Measurements from ENCODE around the gene KIF25.

Gene KIF25

DNA sequence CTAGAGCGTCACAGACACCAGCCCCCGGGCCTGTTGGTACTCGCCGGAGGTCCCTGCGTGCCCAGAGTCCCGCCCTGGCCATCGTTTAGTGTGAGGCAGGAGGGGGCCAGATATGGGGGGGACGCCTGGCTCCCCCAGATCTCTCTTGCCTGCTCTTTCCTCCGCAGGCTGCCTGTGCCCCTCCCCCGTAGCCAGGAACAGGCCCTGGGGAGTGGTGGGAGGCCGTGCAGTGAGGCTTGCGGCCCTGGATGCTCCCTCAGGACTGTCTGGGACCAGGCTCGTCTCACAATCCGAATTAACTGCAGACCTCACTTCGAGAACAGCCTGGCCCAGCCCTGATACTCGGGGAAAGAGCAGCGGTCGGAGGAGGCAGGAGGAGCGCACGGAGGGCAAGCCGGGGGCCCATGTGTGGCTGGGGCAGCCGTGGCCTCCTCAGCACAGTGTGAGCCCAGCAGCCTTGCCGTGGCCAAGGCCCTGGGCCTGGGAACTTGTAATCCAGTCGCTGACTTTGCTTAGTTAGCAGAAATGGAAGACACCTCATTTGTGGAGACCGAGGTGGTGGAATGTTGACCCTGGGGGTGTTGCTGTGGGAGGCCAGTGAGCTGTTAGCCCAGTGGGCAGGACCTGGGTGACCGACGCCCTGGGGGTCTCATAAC lies 52.9 kb downstream of the KIF25 start:
- DNase-seq (ENCODE audit: low read depth) = no peak

DNA sequence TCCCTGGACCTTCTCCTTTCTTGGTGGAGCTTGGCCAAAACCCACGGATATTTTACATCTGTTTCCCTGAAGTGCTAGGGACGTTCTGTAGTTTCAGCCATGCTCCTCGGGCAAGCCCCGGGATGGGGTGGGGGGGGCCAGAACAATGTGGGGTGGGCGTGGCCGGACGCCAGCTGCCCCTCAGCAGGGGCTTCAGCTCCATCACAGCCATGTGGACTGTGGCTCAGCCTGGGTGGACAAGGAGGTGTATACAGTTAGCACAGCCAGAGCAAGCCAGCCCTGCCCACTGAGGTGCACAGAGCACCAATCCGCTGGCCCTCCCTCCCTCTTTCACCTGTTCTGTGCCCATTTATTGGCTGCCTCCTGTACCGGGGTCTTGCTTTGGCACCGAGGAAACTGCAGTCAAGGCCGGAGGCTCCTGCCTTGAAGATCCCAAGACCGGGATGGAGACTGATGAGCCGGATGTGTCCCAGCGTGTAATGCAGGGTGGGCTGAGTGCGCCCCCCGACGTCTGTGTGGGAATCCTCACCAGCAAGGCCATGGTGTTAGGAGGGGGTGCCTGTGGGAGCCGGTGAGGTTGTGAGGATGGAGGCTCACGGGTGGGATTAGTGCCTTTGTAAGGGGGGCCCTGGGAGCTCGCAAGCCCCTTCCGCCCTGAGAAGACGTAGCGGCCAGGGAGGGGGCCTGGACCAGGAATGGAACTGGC lies 53.6 kb downstream of the KIF25 start:
- DNase-seq (ENCODE audit: low read depth) = no peak

DNA sequence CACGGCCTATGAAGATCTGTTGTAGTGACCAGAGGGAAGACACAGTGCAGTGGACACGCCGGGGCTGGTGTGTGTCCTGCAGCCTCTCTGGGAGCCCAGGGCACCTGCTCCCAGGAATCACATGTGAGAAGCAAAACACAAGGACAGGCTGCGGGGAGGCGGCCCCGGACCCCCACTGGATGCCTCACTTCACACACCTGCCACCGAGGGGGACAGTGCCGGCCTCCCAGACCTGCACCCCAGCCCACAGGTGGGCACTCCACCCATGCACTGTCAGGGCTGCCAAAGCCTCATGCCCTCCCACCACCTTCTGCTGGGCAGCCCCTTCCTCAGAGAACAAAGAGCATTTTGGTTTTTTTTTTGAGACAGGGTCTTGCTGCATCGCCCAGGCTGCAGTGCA lies 54.2 kb downstream of the KIF25 start:
- no peak for DNase-seq (ENCODE audit: low read depth)

DNA sequence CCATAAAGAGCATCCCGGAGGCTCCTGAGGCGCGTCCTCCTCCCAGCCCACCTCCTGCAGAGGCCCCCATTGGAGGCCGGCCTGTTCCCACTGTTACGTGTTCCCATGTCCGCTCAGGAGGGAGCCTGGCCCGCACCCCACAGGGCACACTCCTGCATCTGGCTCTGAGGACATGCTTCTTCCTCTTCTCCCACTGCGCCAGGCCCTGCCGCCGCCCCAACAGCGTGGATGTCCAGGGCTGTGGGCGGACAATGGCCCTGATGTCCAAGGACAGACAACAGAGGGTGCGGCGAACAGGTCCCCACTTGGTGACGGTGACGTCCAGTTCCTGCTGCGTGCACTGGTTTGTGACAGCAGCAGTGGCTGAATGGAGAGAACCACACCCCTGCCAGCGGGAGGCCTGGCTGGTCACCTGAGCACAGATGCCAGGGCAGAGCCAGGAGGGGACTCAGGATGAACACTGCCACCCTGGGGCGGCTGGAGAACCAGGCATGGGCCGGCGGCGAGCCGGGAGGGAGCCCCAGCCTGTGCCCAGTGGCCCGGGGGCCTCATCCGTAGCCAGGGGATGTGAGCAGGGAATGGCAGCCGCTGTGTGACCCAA lies 54.9 kb downstream of the KIF25 start:
- DNase-seq (ENCODE audit: low read depth) = no peak

DNA sequence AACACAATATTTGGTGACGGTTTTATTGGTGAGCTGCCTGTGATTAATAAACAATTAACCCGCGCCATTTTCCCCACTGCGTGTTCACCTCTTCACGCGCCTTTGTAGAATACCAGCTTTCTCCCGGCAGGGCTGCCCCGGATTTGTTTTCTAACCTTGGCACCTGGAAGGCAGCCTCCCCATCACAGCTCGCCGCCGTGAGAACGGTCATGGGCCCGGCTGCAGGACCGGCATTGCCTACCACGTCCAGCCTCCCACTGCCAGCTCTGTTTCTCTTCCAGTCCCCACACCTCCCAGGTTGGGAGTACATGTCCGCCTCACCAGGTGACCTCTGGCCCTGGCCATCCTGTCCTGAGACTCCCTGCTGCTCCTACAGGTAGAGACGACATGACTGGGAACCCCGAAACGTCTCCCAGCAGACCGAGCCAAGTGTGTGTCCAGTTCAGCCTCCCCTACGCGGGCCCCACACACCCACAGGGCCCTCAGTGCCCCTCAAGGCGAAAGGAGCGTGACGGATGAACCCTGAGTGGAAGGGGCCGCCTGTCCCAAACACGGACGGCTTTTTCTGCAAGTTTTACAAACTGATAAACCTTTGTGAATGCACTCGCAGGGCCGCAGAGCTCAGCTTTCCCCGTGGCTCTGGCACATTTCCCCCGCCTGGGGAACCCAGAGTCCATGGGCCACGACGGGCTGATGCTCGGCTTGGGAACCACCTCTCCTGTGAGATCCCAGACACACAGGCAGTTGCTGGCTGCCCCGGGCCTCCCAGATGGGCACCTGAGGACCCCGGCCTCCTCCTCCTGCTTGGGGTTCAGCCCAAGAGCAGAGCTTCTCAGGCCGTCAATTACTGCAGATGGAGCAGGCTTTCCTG lies 55.9 kb downstream of the KIF25 start:
- no peak for DNase-seq (ENCODE audit: low read depth)

DNA sequence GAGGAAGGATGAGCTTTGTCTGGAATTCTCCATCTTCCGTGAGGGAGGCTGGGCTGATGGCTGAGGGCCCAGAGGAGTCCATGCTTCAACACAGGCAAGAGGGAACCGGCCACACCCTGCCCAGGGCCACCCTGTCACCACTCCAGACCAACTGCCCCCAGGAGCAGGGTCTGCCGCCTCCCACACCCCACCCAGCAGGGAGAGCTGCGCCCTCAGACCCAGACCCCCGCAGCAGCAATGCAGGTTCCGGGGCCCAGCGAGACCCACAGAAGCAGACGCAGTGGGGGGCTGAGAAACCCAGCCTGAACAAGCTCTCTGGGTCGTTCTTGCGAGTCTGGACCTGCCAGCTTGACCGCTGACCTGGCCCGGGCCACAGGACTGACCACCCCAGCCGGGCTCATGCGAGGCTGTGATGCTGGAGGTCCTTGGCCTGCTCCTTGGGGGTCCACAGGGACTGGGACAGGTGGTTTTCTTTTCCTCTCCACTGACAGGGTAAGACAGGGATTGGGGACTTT lies 56.5 kb downstream of the KIF25 start:
- no peak for DNase-seq (ENCODE audit: low read depth)

DNA sequence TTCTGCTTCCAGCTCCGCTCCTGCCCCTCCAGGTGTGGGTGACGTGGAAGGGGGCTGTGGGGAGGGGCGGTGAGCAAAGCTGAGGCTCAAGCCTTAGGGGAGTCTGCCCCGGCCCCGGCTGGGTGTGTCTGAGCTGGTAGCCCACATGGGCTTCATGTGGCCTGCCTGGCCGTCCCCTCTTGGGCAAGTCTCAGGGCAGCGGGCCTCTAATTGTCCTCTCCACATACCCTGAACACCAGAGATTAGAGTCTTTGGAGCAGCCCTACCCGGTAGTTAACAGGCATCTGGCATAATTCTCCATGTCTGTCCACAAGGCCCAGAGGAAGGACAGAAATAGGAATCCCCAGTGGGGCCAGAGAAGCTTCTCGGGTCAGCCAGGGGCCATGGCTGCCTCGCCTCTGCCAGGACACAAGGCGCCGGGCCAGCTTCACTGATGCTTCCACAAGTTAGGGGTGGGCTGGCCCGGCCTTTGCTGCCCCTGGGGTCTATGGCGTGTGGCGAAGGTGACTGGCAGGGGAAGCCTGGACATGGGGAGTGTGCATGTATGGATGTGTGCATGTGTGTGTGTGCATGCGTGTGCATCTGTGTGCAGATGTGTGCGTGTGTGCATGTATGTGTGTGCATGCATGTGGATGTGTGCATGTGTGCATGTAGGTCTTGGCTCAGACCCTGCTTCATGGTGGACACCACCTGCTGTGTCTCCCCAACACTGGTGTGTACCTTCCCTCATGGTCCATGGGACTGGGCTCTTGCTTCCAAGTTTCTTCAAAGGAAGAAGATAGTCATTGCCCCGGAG lies 57.5 kb downstream of the KIF25 start:
- DNase-seq (ENCODE audit: low read depth) = no peak

DNA sequence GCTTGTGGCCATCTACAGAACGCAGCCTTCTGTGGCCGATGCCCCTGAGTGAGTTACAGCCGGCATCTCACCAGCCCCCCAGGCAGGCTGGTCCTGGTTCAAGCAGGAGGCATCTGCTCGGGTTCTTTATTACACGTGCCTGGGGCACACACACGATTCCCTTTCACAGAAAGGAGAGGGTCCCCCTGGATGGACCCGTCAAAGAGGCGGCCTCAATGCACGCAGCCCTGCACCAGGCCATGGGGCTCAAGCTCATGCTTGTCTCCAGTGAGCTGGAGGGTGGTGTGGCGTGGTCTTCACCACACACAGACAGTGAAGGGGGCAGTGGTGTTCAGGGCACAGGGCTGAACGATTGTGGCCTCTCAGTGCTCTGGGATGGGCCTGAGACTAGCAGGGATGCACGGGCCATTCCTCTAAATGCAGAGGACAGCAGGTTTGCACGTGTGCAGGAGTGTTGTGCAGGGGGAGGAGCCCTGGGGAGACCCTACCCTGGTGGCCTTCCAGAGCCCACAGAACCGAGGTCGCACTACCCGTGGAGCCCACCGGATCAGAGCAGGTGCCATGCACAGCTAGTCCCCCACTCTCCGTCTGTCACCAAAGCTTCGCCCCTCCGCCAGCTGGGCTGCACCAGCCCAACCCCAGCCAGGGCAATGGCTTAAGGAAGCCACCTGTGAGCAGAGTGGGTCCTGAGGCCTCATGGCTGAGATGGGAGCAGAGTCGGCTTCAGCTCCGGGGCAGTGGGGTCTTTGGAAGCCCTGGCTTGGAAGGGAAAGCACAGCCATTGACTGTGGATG lies 58.4 kb downstream of the KIF25 start:
- no peak for DNase-seq (ENCODE audit: low read depth)

DNA sequence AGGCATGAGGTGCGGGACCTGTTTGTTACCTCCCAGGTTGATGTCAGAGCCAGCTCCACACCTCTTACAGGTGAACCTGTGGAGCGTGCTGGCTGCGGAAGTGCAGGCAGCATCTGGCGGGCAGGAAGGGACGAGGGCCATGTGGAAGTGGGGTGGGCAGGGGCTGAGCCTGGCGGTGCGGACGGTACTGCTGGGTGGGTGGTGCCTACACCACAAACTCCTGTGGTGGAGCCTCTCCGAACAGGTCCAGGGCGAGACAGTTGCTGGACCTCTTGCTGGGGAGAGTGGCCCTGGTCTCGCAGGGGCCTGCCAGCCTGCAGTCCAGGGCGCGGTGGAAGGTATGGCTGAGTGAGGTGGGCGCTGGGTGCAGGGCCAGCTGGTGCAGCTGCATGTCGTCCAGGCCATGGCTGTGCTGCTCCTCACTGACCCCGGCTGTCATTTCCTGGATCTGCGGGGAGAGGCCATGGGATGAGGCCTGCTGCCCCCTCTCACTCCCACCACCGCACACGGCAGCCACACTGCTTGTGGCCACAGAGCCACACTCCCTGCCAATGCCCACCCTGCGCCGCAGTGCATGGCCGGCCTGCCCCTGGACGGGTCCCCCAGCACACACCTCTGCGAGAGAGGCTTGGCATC lies 59.5 kb downstream of the KIF25 start:
- no peak for DNase-seq (ENCODE audit: low read depth)

DNA sequence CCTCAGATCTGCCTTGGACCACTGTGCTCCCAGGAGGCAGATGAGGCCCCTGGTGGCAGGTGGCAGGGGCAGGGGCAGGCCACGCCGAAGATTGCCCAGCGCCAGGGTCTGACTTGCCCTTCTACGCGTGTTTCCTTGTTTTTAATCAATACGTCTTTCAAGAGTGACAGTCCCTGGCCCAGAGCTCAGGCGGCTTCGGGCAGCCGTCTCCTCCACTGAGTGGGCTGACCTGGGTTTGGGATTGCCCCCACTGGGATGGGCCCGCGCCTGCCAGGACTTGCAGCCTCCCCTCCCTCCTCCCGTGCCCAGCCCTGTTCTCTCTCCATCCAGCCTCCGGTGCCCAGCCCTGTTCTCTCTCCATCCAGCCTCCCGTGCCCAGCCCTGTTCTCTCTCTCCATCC lies 60.4 kb downstream of the KIF25 start:
- DNase-seq (ENCODE audit: low read depth) = no peak

DNA sequence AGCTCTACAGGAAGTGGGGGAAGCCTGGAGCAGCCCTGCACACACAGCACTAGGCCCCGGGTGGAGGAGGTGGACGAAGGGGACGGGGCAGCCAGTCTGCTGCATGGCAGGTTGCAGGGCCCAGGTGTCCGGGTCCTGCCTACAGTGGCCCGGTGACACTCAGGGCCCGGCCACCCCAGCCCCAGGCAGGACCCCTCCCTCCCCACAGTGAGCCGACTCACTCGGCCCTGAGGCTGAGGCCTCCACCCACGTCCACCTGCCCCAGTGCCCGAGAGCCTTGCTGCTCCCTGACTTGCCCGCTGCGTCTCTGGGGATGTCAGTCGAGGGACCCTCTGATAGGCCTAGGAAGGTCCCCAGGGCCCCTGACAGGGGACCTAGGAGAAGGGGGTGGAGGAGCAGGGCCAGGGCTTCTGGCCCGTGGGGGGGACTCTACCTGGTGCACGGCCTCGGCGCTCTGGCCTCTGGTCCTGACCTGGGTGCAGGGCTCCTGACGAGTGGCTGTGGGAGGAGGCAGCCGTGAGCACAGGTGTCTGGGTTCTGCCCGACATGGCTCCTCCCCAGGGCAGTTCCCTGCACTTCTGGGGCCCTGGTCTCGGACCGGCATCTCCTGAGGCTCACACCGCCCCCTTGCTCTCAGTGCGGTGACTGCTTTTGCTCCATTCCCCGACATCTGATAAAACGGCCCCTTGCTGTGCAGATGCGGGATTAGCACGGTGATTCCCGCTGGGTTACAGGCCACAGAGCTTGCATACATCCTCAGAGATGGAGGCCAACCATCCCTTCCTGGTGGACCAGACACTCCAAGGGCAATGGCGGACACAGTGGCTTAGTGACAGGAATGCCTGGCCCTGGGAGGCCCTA lies 61.5 kb downstream of the KIF25 start:
- no peak for DNase-seq (ENCODE audit: low read depth)

DNA sequence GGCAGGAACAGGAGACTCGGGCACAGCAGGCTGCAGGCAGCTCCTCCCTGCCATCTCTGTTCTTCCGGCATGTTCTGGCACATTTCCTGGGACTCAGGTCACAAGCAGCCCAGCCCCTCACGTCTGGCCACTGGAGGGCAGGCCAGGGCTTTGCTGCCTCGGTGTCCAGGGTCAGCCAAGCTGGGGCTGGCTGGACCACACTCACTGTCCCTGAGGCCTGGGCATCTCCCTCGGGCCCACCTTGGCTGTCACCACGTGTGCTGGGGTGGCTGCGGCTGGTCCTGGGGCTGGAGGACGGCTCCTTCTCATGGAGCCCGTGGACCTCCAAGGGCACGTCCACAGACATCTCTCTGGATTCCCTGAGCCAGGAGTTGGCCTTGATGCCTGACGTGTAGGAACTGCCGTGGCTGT lies 63.1 kb downstream of the KIF25 start:
- DNase-seq (ENCODE audit: low read depth) = no peak

DNA sequence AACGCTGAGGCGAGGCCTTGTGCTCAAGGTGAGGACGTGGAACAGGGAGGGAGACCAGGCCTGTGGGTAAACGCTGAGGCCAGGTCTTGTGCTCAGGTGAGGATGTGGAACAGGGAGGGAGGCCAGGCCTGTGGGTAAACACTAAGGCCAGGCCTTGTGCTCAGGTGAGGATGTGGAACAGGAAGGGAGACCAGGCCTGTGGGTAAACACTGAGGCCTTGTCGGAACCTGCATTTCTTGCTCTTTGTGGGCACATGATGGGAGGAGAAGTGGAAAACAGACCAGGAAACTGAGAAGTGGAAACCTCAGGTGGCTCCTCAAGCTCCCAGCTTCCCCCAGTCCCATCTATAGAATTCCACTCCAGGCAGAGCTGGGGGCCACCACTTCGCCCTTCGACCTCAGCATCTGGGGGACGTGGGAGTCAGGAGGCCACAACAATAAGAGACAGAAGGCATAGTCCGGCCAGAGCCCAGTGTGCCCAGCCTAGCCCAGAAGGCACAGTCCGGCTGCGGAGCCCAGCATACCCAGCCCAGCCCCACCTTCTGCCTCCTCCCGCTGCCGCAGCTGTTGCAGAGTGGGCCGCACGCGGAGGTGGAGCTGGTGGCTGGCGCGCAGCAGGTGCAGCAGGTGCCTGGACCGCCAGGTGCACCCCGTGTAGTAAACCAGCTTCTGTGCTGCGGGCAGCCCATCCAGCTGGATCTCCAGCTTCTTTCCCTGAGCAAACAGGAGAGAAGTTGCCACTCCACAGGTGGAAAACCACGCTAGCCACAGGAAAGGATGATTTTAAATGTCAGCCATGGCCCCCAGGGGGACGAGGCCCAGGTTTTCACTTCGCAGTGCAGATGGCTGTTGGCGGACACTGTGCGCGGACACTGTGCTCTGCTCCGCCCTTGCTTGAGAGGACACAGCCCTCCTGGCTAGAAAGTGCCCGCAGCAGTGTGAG lies 64.1 kb downstream of the KIF25 start:
- no peak for DNase-seq (ENCODE audit: low read depth)

DNA sequence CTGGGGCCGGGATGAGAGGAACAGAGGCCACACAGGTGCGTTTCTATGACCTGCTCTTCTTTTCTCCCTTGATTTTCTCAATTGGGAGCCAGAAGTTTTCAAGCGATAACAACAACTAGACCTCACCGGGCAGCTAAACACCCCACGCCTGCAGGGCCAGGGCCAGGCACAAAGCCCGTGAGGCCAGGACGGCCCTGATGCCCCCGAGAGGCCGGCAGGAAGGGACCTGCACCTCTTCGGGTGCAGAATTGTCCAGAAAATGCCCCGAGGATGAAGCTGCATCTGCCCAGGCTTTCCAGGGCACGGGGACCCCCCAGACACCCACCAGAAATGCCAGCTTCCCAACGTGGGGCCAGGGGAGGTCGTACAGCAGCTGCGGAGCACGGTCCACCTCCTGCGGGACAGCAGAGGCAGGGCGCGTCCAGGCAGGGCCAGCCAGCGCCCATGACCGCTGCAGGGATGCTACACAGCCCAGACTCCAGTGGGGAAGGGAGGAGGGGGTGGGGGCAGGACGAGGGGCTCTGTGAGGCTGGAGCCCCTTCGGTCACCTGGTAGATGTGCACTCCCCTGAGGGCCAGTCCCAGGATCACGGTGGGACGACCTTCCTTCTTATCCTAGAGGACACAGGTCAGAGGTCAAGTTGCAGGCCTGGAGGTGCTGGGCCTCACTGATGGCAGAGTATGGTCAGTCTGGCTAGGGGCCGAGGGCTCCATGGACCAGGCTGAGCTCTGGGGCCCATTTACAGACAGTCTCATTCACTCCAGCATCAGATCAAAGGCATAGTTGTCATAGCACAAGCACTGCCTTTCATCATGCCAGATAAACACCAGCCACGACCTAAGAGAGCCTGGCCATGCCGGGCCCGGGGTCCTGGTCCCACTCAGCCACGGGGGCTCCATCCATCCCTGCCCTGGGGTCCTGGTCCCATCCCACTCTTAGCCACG lies 65.1 kb downstream of the KIF25 start:
- DNase-seq (ENCODE audit: low read depth) = no peak

DNA sequence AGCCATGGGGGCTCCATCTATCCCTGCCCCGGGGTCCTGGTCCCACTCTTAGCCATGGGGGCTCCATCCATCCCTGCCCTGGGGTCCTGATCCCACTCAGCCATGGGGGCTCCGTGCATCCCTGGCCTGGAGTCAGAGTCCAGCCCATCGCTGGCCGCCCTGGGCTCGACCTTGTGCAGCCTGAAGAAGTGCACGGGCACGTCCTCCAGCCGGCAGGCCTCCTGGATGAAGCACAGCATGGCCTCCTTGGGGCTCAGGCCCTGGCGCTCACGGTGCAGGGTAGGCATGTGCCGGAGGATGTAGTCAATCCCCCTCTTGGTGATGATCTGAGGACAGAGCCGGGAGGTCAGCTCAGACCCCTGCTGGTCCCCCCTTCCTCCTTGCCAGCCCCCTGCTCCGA lies 66.0 kb downstream of the KIF25 start:
- no peak for DNase-seq (ENCODE audit: low read depth)

DNA sequence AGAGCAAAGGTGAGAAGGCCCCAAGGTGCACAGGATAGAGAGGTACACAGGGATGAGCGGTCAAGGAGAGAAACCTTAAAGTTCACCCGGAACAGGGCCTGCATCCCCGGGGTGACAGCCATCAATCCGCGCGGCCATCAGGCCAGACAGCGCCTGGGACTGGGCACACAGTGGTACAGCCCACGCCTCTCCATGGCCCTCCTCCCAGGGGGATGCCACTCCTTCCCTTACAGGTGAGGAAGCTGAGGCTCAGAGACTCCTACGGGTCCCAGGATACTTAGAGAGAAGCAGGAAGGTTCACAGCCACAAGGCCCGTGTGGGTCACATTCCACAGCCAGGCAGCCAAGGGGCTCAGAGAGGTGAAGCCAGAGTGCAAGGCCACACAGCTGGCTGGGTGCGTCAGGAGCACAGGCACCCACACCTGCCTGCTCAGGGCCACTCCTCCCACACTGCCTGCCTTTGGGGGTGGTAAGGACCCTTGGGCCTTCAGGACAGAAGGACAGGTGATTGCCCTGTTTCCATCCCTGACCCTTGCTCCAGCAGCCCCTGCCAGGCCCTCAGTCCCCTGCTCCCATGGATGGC lies 66.8 kb downstream of the KIF25 start:
- DNase-seq (ENCODE audit: low read depth) = no peak

All from activated T-helper 9 cell treated with anti-CD3 and anti-CD28 coated beads, Interleukin-2, amount 50 U/mL, for 16 hours (primary cell).